Measurements from ENCODE around the gene FZR1.

FZR1 gene

GRCh38 chr19:3535981-3536380 is 29.9 kb downstream of the FZR1 start:
- no peak overlapping the region for H3K4me3 Mint-ChIP-seq
- H3K4me1 Mint-ChIP-seq = no peaks in the 10 kb centered on the region
- H3K9me3 Mint-ChIP-seq = no peaks in the 10 kb centered on the region
- H3K36me3 Mint-ChIP-seq (ENCODE audit: insufficient read depth) = peaks cover 35% of the 10 kb centered on the region
- no peaks in the 10 kb centered on the region for H3K27me3 Mint-ChIP-seq
- DNase-seq (ENCODE audit: low spot score in 2 of 2) (no peak), ATAC-seq (replicated peaks; ENCODE audit: extremely low read depth, poor library complexity, severe bottlenecking) (no peak)
- no peak overlapping the region for H3K27ac Mint-ChIP-seq (ENCODE audit: low read depth)

GRCh38 chr19:3536429-3537100 is 30.5 kb downstream of the FZR1 start:
- DNase-seq (ENCODE audit: low spot score in 2 of 2) = no peak
- no peaks in the 10 kb centered on the region for H3K27me3 Mint-ChIP-seq
- H3K4me1 Mint-ChIP-seq = no peaks in the 10 kb centered on the region
- no peak for ATAC-seq (replicated peaks; ENCODE audit: extremely low read depth, poor library complexity, severe bottlenecking)
- H3K36me3 Mint-ChIP-seq (ENCODE audit: insufficient read depth) = peaks cover 32% of the 10 kb centered on the region
- H3K27ac Mint-ChIP-seq (ENCODE audit: low read depth) = no peak overlapping the region
- H3K4me3 Mint-ChIP-seq = no peak overlapping the region
- no peaks in the 10 kb centered on the region for H3K9me3 Mint-ChIP-seq

DNA sequence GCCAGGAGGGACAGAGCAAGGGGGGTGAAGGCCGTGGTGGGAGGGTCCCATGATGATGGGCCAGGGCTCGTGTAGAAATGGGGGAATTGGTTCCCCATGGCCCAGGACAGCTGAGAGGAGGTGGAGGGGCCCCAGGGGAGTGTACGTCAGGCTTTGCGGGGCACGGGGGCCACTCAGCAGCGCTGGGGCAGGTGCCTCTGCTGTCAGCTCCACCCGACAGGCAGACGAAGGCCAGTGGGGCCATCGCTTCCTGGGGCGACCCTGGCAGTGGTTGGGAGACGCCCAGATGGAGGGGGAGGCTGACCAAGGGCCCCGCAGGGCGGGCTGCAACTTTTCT is 31.0 kb downstream of the FZR1 start:
- peak overlapping the region; percentile 22 for H3K27ac Mint-ChIP-seq (ENCODE audit: low read depth)
- DNase-seq (ENCODE audit: low spot score in 2 of 2) (no peak), ATAC-seq (replicated peaks; ENCODE audit: extremely low read depth, poor library complexity, severe bottlenecking) (no peak)
- no peaks in the 10 kb centered on the region for H3K9me3 Mint-ChIP-seq
- no peak overlapping the region for H3K4me3 Mint-ChIP-seq
- H3K36me3 Mint-ChIP-seq (ENCODE audit: insufficient read depth) = peaks cover 32% of the 10 kb centered on the region
- H3K27me3 Mint-ChIP-seq = no peaks in the 10 kb centered on the region
- H3K4me1 Mint-ChIP-seq = no peaks in the 10 kb centered on the region

DNA sequence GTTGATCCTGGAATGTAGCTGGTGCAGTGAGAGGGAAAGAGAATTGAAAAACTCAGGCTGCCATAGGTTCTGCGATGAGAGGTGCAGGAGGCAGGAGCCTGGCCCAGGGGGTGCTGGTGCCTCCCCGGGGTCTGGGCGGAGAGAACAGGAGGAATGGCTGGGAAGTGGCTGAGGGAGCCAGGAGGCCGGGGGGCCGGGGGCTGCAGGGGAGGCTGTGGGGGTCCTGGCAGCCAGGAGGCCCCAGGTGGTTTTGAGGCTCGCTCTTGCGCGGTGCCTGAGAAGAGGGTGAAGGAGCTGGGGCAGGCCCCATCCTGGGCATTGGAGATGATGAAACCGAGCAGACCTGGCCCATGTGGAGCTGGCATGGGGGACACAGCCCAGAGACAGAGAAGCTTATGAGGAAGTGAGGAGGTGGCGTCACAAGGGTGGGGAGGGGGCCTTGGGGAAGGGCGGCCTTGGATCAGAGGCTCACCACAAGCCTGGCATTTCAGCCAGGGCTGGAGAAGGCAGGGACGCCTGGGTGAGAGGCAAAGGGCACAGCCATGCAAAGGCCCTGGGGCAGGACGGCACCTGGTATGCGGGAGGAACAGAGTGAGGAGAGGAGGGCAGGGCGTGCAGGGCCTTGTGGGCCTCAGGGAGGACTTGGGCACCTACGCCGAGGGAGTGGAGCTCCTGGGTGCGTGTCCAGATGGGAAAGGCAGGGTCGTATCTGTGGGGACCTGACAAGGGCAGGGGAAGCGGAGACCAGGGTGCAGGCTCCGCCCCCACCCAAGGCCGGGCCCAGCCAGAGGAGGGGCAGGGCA is 31.5 kb downstream of the FZR1 start:
- Mint-ChIP-seq H3K36me3 (ENCODE audit: insufficient read depth) (peaks cover 30% of the 10 kb centered on the region), H3K27me3 (no peaks in the 10 kb centered on the region), H3K9me3 (no peaks in the 10 kb centered on the region), H3K27ac (ENCODE audit: low read depth) (peak overlapping the region; percentile 22), H3K4me3 (no peak overlapping the region), H3K4me1 (no peaks in the 10 kb centered on the region)
- no peak for DNase-seq (ENCODE audit: low spot score in 2 of 2)
- no peak for ATAC-seq (replicated peaks; ENCODE audit: extremely low read depth, poor library complexity, severe bottlenecking)

DNA sequence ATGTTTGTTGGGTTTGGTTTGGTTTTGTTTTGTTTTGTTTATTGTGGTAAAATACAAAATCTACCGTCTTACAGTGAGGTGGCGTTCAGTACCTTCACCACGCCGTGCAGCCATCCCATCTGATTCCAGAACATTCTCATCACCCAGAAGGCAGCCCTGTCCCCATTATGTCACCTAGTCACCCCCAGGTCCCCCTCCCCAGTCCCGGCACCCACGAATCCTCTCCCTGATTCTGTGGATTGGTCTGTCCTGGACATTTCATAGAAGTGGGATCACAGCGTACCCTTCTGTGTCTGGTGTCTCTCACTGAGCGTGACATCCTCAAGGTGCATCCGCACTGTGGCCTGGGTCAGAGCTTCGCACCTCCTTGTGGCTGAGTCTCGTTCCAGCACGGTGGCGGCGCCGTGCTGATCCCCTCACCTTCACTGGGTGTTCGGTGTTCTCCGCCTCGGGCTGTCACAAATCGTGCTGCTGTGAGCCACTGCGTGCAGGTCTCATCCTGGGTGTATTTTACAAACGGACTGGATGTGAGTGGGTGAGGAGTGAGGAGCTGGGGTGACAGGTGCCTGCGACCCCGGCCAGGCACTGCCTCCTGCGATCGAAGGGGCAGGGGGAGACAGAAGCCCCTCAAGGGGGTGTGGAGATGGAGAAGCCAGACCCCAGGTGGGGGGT is 32.3 kb downstream of the FZR1 start:
- H3K9me3 Mint-ChIP-seq = no peaks in the 10 kb centered on the region
- no peaks in the 10 kb centered on the region for H3K27me3 Mint-ChIP-seq
- no peak overlapping the region for H3K27ac Mint-ChIP-seq (ENCODE audit: low read depth)
- H3K36me3 Mint-ChIP-seq (ENCODE audit: insufficient read depth) = peaks cover 26% of the 10 kb centered on the region
- DNase-seq (ENCODE audit: low spot score in 2 of 2) (no peak), ATAC-seq (replicated peaks; ENCODE audit: extremely low read depth, poor library complexity, severe bottlenecking) (no peak)
- no peaks in the 10 kb centered on the region for H3K4me1 Mint-ChIP-seq
- H3K4me3 Mint-ChIP-seq = no peak overlapping the region

DNA sequence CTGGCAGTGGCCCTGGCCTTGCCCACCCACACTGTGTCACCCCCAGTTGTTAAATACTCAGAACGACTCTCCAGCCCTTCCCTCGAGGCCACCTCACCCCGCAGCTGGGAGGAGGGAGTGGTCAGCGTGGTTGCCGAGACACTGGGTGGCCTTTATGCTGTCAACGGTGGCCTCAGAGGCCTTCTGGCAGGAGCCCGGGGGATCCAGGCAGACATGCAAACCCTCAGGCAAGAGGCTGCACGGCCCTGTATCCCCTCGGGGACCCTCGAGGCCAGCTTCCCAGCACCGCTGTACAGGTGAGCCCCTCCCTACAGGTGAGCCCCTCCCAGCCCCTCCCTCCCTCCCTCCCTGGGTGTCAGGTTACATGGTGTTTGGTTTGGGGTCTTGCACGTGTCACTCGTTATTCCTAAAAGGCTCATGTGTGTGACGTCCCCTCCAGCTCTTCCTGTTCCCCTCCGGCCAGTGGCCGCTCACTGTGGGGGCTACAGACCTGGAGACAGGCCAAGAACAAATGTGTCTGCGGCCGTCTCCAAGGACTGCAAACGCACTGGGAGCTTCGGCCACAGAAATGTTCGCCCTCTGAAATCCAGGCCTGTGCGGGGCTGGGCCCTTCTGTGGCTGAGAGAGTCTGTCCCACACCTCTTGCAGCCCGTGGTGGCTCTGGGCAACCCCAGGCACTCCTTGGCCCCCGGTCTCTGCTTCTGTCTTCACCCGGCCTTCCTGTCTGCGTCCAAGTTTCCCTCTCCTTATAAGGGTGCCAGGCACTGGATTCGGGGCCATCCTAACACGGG is 33.0 kb downstream of the FZR1 start, which contains the start of gene TEKTIP1:
TEKTIP1 (plus strand) TSS at position 210 of the 791 bp plus-strand sequence; CDS start at position 214, 4 bp downstream.
- H3K27ac Mint-ChIP-seq (ENCODE audit: low read depth) = no peak within 1 kb of the TSS
- DNase-seq (ENCODE audit: low spot score in 2 of 2) (no peak), ATAC-seq (replicated peaks; ENCODE audit: extremely low read depth, poor library complexity, severe bottlenecking) (no peak)
- H3K27me3 Mint-ChIP-seq = no peaks in the 10 kb centered on the region
- no peaks in the 10 kb centered on the region for H3K4me1 Mint-ChIP-seq
- no peak within 1 kb of the TSS for H3K4me3 Mint-ChIP-seq
- no peaks in the 10 kb centered on the region for H3K9me3 Mint-ChIP-seq
- peaks cover 21% of the 10 kb centered on the region for H3K36me3 Mint-ChIP-seq (ENCODE audit: insufficient read depth)

DNA sequence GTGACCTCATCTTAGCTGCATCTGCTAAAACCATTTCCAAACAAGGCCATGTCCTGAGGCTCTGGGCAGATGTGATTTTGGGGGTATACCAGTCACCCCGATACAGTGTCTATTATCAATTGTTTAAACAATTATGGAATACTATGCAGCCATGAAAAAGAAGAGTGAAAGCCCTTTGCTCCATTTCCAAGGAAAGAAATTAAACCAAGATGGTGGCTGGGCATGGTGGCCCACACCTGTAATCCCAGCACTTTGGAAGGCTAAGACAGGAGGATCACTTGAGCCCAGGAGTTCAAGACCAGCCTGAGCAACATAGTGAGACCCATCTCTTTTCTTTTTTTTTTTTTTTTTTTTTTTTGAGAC is 33.6 kb downstream of the FZR1 start:
- H3K4me1 Mint-ChIP-seq = no peaks in the 10 kb centered on the region
- ATAC-seq (replicated peaks; ENCODE audit: extremely low read depth, poor library complexity, severe bottlenecking) (no peak), DNase-seq (ENCODE audit: low spot score in 2 of 2) (no peak)
- no peak overlapping the region for H3K4me3 Mint-ChIP-seq
- no peak overlapping the region for H3K27ac Mint-ChIP-seq (ENCODE audit: low read depth)
- no peaks in the 10 kb centered on the region for H3K9me3 Mint-ChIP-seq
- H3K27me3 Mint-ChIP-seq = no peaks in the 10 kb centered on the region
- H3K36me3 Mint-ChIP-seq (ENCODE audit: insufficient read depth) = peaks cover 19% of the 10 kb centered on the region

- H3K27ac Mint-ChIP-seq (ENCODE audit: low read depth) = no peak overlapping the region
- H3K4me3 Mint-ChIP-seq = no peak overlapping the region
- no peak for DNase-seq (ENCODE audit: low spot score in 2 of 2)
- no peak for ATAC-seq (replicated peaks; ENCODE audit: extremely low read depth, poor library complexity, severe bottlenecking)
- H3K27me3 Mint-ChIP-seq = no peaks in the 10 kb centered on the region
- H3K9me3 Mint-ChIP-seq = no peaks in the 10 kb centered on the region
- peaks cover 13% of the 10 kb centered on the region for H3K4me1 Mint-ChIP-seq
- peaks cover 13% of the 10 kb centered on the region for H3K36me3 Mint-ChIP-seq (ENCODE audit: insufficient read depth)
These were observed 37.3 kb downstream of the FZR1 start for GRCh38 chr19:3543150-3544057.

GRCh38 chr19:3544058-3544376 is 37.9 kb downstream of the FZR1 start:
- no peak for DNase-seq (ENCODE audit: low spot score in 2 of 2)
- H3K4me3 Mint-ChIP-seq = no peak overlapping the region
- H3K27me3 Mint-ChIP-seq = no peaks in the 10 kb centered on the region
- peaks cover 18% of the 10 kb centered on the region for H3K36me3 Mint-ChIP-seq (ENCODE audit: insufficient read depth)
- peaks cover 13% of the 10 kb centered on the region for H3K4me1 Mint-ChIP-seq
- no peaks in the 10 kb centered on the region for H3K9me3 Mint-ChIP-seq
- ATAC-seq (replicated peaks; ENCODE audit: extremely low read depth, poor library complexity, severe bottlenecking) = no peak
- H3K27ac Mint-ChIP-seq (ENCODE audit: low read depth) = no peak overlapping the region

DNA sequence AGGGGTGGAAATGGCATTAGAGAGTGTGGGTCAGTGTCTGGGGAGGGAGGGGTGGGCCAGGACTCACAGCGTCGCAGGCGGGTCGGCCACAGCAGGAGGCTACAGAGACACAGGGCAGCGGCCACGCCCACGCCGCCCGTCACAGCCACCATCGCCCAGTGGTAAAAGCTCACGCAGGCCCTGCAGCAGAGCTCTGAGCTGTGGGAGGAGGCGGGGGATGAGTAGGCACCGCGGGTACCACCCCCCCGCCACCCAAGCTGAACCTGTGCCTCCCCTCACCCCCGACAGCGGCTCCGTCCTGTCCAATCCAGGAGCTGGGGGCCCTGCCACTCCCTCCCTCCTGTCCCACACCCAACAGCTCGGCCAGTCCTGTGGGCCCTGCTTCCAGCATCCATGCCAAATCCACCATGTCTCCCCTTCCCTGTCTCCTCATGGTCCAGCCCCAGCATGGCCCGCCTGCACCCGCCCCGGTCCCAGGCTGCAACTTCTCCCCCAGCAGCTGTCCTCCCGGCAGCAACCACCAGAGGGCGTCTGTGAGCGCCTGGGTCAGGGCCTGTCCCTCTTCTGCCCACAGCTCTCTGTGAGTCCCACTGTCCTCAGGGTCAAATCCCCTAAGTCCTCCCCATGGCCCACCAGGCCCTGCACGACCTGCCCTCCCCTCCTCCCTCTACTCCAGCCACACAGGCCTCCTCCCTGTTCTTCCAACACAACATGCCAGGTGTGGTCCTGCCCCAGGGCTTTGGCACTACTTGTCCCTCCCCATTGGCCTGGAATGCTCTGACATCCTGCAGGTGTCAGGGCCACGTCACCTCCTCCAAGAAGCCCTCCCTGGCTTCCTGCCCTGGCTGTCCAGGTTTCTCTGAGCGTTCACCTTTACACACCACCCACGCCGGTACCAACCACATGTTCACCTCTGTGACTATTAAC is 38.9 kb downstream of the FZR1 start:
- H3K4me1 Mint-ChIP-seq = peaks cover 13% of the 10 kb centered on the region
- peak; percentile 49 for ATAC-seq (replicated peaks; ENCODE audit: extremely low read depth, poor library complexity, severe bottlenecking)

GRCh38 chr19:3545669-3546034 is 39.5 kb downstream of the FZR1 start:
- ATAC-seq (replicated peaks; ENCODE audit: extremely low read depth, poor library complexity, severe bottlenecking) = no peak
- no peak overlapping the region for H3K4me3 Mint-ChIP-seq

More for the DNA sequence above, 38.9 kb downstream of the FZR1 start:
- Mint-ChIP-seq H3K4me3 (no peak overlapping the region), H3K27me3 (no peaks in the 10 kb centered on the region), H3K9me3 (no peaks in the 10 kb centered on the region), H3K36me3 (ENCODE audit: insufficient read depth) (peaks cover 17% of the 10 kb centered on the region), H3K27ac (ENCODE audit: low read depth) (peak overlapping the region; percentile 76)
- peak; percentile 70 to 90 for DNase-seq (ENCODE audit: low spot score in 2 of 2)

More at GRCh38 chr19:3545669-3546034, 39.5 kb downstream of the FZR1 start:
- Mint-ChIP-seq H3K36me3 (ENCODE audit: insufficient read depth) (peaks cover 17% of the 10 kb centered on the region), H3K9me3 (no peaks in the 10 kb centered on the region), H3K27me3 (no peaks in the 10 kb centered on the region), H3K27ac (ENCODE audit: low read depth) (peak overlapping the region; percentile 76), H3K4me1 (peaks cover 13% of the 10 kb centered on the region)
- DNase-seq (ENCODE audit: low spot score in 2 of 2) = no peak
